ENCODE results near the gene FAM120AOS.

GRCh38 chr9:93465855-93466254, 12.5 kb upstream of the FAM120AOS start:
- TF ChIP-seq, protein P1, sequence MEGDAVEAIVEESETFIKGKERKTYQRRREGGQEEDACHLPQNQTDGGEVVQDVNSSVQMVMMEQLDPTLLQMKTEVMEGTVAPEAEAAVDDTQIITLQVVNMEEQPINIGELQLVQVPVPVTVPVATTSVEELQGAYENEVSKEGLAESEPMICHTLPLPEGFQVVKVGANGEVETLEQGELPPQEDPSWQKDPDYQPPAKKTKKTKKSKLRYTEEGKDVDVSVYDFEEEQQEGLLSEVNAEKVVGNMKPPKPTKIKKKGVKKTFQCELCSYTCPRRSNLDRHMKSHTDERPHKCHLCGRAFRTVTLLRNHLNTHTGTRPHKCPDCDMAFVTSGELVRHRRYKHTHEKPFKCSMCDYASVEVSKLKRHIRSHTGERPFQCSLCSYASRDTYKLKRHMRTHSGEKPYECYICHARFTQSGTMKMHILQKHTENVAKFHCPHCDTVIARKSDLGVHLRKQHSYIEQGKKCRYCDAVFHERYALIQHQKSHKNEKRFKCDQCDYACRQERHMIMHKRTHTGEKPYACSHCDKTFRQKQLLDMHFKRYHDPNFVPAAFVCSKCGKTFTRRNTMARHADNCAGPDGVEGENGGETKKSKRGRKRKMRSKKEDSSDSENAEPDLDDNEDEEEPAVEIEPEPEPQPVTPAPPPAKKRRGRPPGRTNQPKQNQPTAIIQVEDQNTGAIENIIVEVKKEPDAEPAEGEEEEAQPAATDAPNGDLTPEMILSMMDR (IDR thresholded peaks at IDR 0.05): no peak
- TF ChIP-seq POLR2A (IDR thresholded peaks at IDR 0.05): peak in 1 of 2 donors; percentile 47
